A549 treated with dexamethasone at 1 μM for 4 hours (cell line): ENCODE results near the gene EXOC6. TPM values are rescaled to one million over a fixed set of nuclear protein-coding genes. Genes with fewer than 3 reads are reported as not detected.

ENCODE experiments used
- total RNA-seq: library from RNA; stranded (reverse); fragments of 200-300 nt; extraction: Qiagen RNA extraction; gene quantifications from 5 replicates; pipeline ENCODE4 v1.2.3, GENCODE V29; 2022

The EXOC6 gene
- total RNA-seq = 13.3 to 19.3 TPM (median 16.0 TPM) in 5 replicates

GRCh38 chr10:92848441-92849233 is at the start of gene EXOC6:
Gene EXOC6, plus strand, starts transcription at chr10:92848520. Its CDS starts 14 bp downstream, at chr10:92848534.

GRCh38 chr10:93059975-93060886 is 211.9 kb downstream of the EXOC6 start, which contains the start of gene CYP26C1:
Gene CYP26C1, plus strand, starts transcription at chr10:93060798. Its CDS starts 466 bp downstream, at chr10:93061264.

GRCh38 chr10:93073539-93074146 is 225.3 kb downstream of the EXOC6 start, which contains the start of gene CYP26A1:
Gene CYP26A1, plus strand, starts transcription at chr10:93073893. Its CDS starts 42 bp downstream, at chr10:93073935.

Other genes starting within 250 kb of the EXOC6 start
- 11.1 to 12.4 TPM (median 11.7 TPM) in 5 replicates for gene HHEX, start 158.6 kb upstream of the EXOC6 start, total RNA-seq
- gene CYP26C1, start 212.3 kb downstream of the EXOC6 start, total RNA-seq = 0.02 TPM in 1 of 5 replicates, not detected in the others
- gene CYP26A1, start 225.4 kb downstream of the EXOC6 start, total RNA-seq = 2.5 to 3.2 TPM (median 2.6 TPM) in 5 replicates